Activated CD4-positive, alpha-beta T cell treated with anti-CD3 and anti-CD28 coated beads, Interleukin-2, amount 10 ng/mL, durations not matched to agents 7 days and 5 days (primary cell): ENCODE data around the gene GSE1. TPM values are rescaled to one million over a fixed set of nuclear protein-coding genes. Genes with fewer than 3 reads are reported as not detected.

Experiments
- CTCF ChIA-PET: fragments of 350-600 bp; sonication (Branson Sonifier 250); formaldehyde crosslinking; loops from one replicate; lab custom pipeline; 2021; ENCODE audit warnings: antibody characterized with exemption; lab: Charles Lee
- POLR2A ChIA-PET: fragments of 350-600 bp; sonication (Branson Sonifier 250); formaldehyde crosslinking; loops from one replicate; lab custom pipeline; 2021; ENCODE audit warnings: antibody characterized with exemption; lab: Charles Lee
- DNase-seq: peaks from one replicate; pipeline ENCODE4 v3.0.0-alpha.2; 2020
- H3K27ac Mint-ChIP-seq: one replicate; pipeline ENCODE4 v1.8.0; 2021; ENCODE audit warnings: mild to moderate bottlenecking, moderate library complexity, mixed read lengths
- H3K27me3 Mint-ChIP-seq: one replicate; pipeline ENCODE4 v1.8.0; 2021; ENCODE audit warnings: mixed read lengths
- H3K36me3 Mint-ChIP-seq: one replicate; pipeline ENCODE4 v1.8.0; 2021; ENCODE audit warnings: low read depth, mixed read lengths
- H3K4me1 Mint-ChIP-seq: one replicate; pipeline ENCODE4 v1.8.0; 2021; ENCODE audit warnings: mixed read lengths
- H3K4me3 Mint-ChIP-seq: one replicate; pipeline ENCODE4 v1.8.0; 2021; ENCODE audit warnings: mild to moderate bottlenecking, moderate library complexity, mixed read lengths
- H3K9me3 Mint-ChIP-seq: one replicate; pipeline ENCODE4 v1.8.0; 2021; ENCODE audit warnings: mixed read lengths
- total RNA-seq, 2 experiments: library from RNA; stranded (reverse); gene quantifications; one replicate each; pipeline ENCODE4 v1.2.3, GENCODE V29; 2021

Gene GSE1
- total RNA-seq, 2 experiments from 2014 or later = 25.7 to 27.3 TPM

- Mint-ChIP-seq H3K4me3 (no peak overlapping the region), H3K27me3 (peaks cover 9% of the 10 kb centered on the region), H3K36me3 (no peaks in the 10 kb centered on the region), H3K27ac (no peak overlapping the region), H3K4me1 (no peaks in the 10 kb centered on the region), H3K9me3 (no peaks in the 10 kb centered on the region)
- CTCF ChIA-PET = interaction anchor here (0.6 kb wide), 1 partner anchor 20 kb away, joined by 3 read pairs; no protein-coding TSS in a partner anchor
- no peak for DNase-seq
- POLR2A ChIA-PET = no interaction called here
Measured at GRCh38 chr16:85698935-85699558, 85.9 kb downstream of the GSE1 start.

GRCh38 chr16:85699628-85700027 is 86.5 kb downstream of the GSE1 start:
- no peaks in the 10 kb centered on the region for H3K36me3 Mint-ChIP-seq
- POLR2A ChIA-PET = no interaction called here
- CTCF ChIA-PET = no interaction called here

GRCh38 chr16:85704011-85704410 is 90.9 kb downstream of the GSE1 start:
- Mint-ChIP-seq H3K4me1 (no peaks in the 10 kb centered on the region), H3K27ac (no peak overlapping the region), H3K27me3 (peaks cover 5% of the 10 kb centered on the region), H3K4me3 (no peak overlapping the region), H3K9me3 (no peaks in the 10 kb centered on the region), H3K36me3 (no peaks in the 10 kb centered on the region)
- ChIA-PET CTCF (no interaction called here), POLR2A (no interaction called here)
- DNase-seq = no peak

More at GRCh38 chr16:85699628-85700027, 86.5 kb downstream of the GSE1 start:
- peaks cover 9% of the 10 kb centered on the region for H3K27me3 Mint-ChIP-seq
- H3K4me1 Mint-ChIP-seq = no peaks in the 10 kb centered on the region
- no peak overlapping the region for H3K4me3 Mint-ChIP-seq
- DNase-seq = no peak
- H3K27ac Mint-ChIP-seq = no peak overlapping the region
- H3K9me3 Mint-ChIP-seq = no peaks in the 10 kb centered on the region

- no peaks in the 10 kb centered on the region for H3K4me1 Mint-ChIP-seq
- no peak for DNase-seq
- H3K27me3 Mint-ChIP-seq = peaks cover 5% of the 10 kb centered on the region
- CTCF ChIA-PET = interaction anchor here (0.7 kb wide), 1 partner anchor 907 kb away, joined by 4 read pairs; no protein-coding TSS in a partner anchor
- H3K9me3 Mint-ChIP-seq = no peaks in the 10 kb centered on the region
- H3K36me3 Mint-ChIP-seq = no peaks in the 10 kb centered on the region
- POLR2A ChIA-PET = no interaction called here
- H3K27ac Mint-ChIP-seq = no peak overlapping the region
- H3K4me3 Mint-ChIP-seq = no peak overlapping the region
Measured at GRCh38 chr16:85704900-85705846, 92.1 kb downstream of the GSE1 start.

GRCh38 chr16:85706449-85707034 is 93.4 kb downstream of the GSE1 start:
- Mint-ChIP-seq H3K27ac (no peak overlapping the region), H3K27me3 (peaks cover 5% of the 10 kb centered on the region), H3K9me3 (no peaks in the 10 kb centered on the region), H3K36me3 (no peaks in the 10 kb centered on the region), H3K4me3 (no peak overlapping the region), H3K4me1 (no peaks in the 10 kb centered on the region)
- ChIA-PET CTCF (no interaction called here), POLR2A (no interaction called here)
- DNase-seq = no peak

- Mint-ChIP-seq H3K27ac (no peak overlapping the region), H3K9me3 (peaks cover 4% of the 10 kb centered on the region), H3K27me3 (peaks cover under 1% of the 10 kb centered on the region), H3K36me3 (no peaks in the 10 kb centered on the region), H3K4me3 (no peak overlapping the region), H3K4me1 (no peaks in the 10 kb centered on the region)
- POLR2A ChIA-PET = no interaction called here
- DNase-seq = no peak
- CTCF ChIA-PET = no interaction called here
Measured at GRCh38 chr16:85707528-85708095, 94.5 kb downstream of the GSE1 start.

- no peak overlapping the region for H3K27ac Mint-ChIP-seq
- CTCF ChIA-PET = no interaction called here
- POLR2A ChIA-PET = no interaction called here
- no peak for DNase-seq
- H3K4me1 Mint-ChIP-seq = no peaks in the 10 kb centered on the region
- no peak overlapping the region for H3K4me3 Mint-ChIP-seq
- no peaks in the 10 kb centered on the region for H3K27me3 Mint-ChIP-seq
- H3K9me3 Mint-ChIP-seq = peaks cover 4% of the 10 kb centered on the region
- H3K36me3 Mint-ChIP-seq = no peaks in the 10 kb centered on the region
Measured at GRCh38 chr16:85708338-85708737, 95.2 kb downstream of the GSE1 start.

- ChIA-PET CTCF (interaction anchor here (0.6 to 1.0 kb wide), 2 partner anchors 33 to 1750 kb away, joined by 3 read pairs; no protein-coding TSS in a partner anchor), POLR2A (no interaction called here)
Measured at GRCh38 chr16:85709766-85710585, 96.9 kb downstream of the GSE1 start.

GRCh38 chr16:85710732-85711131 is 97.6 kb downstream of the GSE1 start:
- Mint-ChIP-seq H3K36me3 (no peaks in the 10 kb centered on the region), H3K4me3 (no peak overlapping the region), H3K27ac (no peak overlapping the region), H3K27me3 (peaks cover 3% of the 10 kb centered on the region), H3K4me1 (peaks cover 5% of the 10 kb centered on the region), H3K9me3 (peaks cover 4% of the 10 kb centered on the region)
- POLR2A ChIA-PET = no interaction called here
- CTCF ChIA-PET = no interaction called here
- no peak for DNase-seq

More at GRCh38 chr16:85709766-85710585, 96.9 kb downstream of the GSE1 start:
- no peak for DNase-seq
- no peaks in the 10 kb centered on the region for H3K36me3 Mint-ChIP-seq
- H3K4me3 Mint-ChIP-seq = no peak overlapping the region
- H3K27ac Mint-ChIP-seq = no peak overlapping the region
- H3K27me3 Mint-ChIP-seq = no peaks in the 10 kb centered on the region
- peaks cover under 1% of the 10 kb centered on the region for H3K4me1 Mint-ChIP-seq
- H3K9me3 Mint-ChIP-seq = peaks cover 4% of the 10 kb centered on the region

- peaks cover 3% of the 10 kb centered on the region for H3K27me3 Mint-ChIP-seq
- no peak overlapping the region for H3K4me3 Mint-ChIP-seq
- no peak overlapping the region for H3K27ac Mint-ChIP-seq
- DNase-seq = no peak
- H3K4me1 Mint-ChIP-seq = peaks cover 5% of the 10 kb centered on the region
- CTCF ChIA-PET = no interaction called here
- H3K9me3 Mint-ChIP-seq = peaks cover 4% of the 10 kb centered on the region
- POLR2A ChIA-PET = no interaction called here
- no peaks in the 10 kb centered on the region for H3K36me3 Mint-ChIP-seq
Measured at GRCh38 chr16:85711982-85712587, 99.0 kb downstream of the GSE1 start.

GRCh38 chr16:85712801-85713200 is 99.7 kb downstream of the GSE1 start:
- Mint-ChIP-seq H3K4me1 (peaks cover 5% of the 10 kb centered on the region), H3K27ac (no peak overlapping the region), H3K4me3 (no peak overlapping the region), H3K36me3 (no peaks in the 10 kb centered on the region), H3K27me3 (peaks cover 3% of the 10 kb centered on the region), H3K9me3 (peaks cover 4% of the 10 kb centered on the region)
- POLR2A ChIA-PET = no interaction called here
- no peak for DNase-seq
- CTCF ChIA-PET = no interaction called here
